Duodenal mucosa (tissue), 2 donors: ENCODE results near the gene IMPG2.

Source experiments
- H3K27ac ChIP-seq: one replicate; pipeline ENCODE4 v1.7.0; 2013; ENCODE audit warnings: low read depth, low read length
- H3K27me3 ChIP-seq, 2 donors: one replicate each; pipeline ENCODE4 v1.7.0; 2013; ENCODE audit warnings: low read length in 2 of 2, control low read depth in 1 of 2; ENCODE audit not compliant: insufficient read depth in 2 of 2, control insufficient read depth in 1 of 2
- H3K36me3 ChIP-seq, 2 donors: one replicate each; pipeline ENCODE4 v1.7.0; 2013; ENCODE audit warnings: low read length in 2 of 2, control low read depth in 1 of 2; ENCODE audit not compliant: insufficient read depth in 2 of 2, control insufficient read depth in 1 of 2
- H3K4me1 ChIP-seq, 2 donors: one replicate each; pipeline ENCODE4 v1.7.0; 2013; ENCODE audit warnings: low read length in 2 of 2, control low read depth in 1 of 2; ENCODE audit not compliant: insufficient read depth in 2 of 2, control insufficient read depth in 1 of 2
- H3K4me3 ChIP-seq, 2 donors: one replicate each; pipeline ENCODE4 v1.7.0; 2013; ENCODE audit warnings: low read length in 2 of 2, low read depth in 1 of 2
- H3K9ac ChIP-seq, 2 donors: one replicate each; pipeline ENCODE4 v1.7.0; 2013; ENCODE audit warnings: low read length in 2 of 2, low read depth in 1 of 2
- H3K9me3 ChIP-seq, 2 donors: one replicate each; pipeline ENCODE4 v1.7.0; 2013; ENCODE audit warnings: low read length in 2 of 2, control low read depth in 1 of 2; ENCODE audit not compliant: control insufficient read depth in 1 of 2

The IMPG2 gene

DNA sequence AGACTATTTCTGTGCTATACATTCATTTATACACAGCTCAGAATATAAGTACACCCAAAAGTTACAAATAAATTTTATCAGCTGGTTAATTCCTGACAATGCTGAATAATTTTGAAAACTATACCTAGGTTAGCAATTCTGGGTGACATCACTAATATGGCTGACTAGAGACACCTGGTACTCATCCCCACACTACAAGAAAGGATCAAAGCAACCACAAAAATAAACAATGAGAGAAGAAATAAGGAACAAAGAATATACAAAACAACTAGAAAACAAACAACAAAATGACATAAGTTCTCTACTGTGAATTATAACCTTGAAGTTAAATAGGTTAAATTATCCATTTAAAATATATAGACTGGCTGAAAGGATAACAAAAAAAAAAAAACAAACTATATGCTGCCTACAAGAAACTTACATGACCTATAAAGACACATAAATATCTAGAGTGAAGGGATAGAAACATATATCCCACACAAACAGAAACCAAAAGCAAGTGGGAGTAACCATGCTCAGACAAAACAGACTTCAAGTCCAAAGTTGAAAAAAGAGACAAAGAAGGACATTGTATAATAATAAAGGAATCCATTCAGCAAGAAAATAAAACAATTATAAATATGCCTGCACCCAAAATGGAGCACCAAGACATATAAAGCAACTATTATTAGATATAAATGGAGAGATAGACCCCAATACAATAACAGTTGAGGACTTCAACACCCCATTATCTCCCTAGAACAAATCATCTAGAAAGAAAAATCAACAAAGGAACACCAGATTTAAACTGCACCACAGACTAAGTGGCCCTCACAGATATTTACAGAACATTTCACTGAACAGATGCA lies 57.8 kb downstream of the IMPG2 start:
- no peaks in the 10 kb centered on the region for H3K36me3 ChIP-seq
- no peak overlapping the region for H3K4me3 ChIP-seq
- no peaks in the 10 kb centered on the region for H3K27me3 ChIP-seq
- peaks cover 0 to 5% of the 10 kb centered on the region in 2 donors for H3K9me3 ChIP-seq
- H3K9ac ChIP-seq: no peak overlapping the region
- no peaks in the 10 kb centered on the region for H3K4me1 ChIP-seq
- no peak overlapping the region for H3K27ac ChIP-seq

DNA sequence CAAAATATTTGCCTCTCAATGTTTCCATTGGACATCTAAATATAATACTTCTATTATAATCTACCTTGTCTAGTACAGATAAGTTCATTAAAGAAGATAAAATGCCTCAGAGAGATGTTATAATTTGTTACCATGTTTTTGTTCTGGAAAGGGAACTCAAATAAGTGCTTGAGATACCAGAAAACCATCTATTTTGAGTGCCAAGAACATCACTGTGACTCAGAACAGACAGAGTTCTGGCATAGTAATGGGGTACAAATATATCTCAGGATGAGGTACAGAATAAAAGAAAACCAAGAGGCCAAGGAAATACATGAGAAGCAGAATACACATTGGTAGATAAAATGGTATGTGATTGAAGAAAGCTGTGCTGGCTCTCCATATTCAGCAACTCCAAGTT lies 58.9 kb downstream of the IMPG2 start:
- no peak overlapping the region for H3K4me3 ChIP-seq
- no peaks in the 10 kb centered on the region for H3K36me3 ChIP-seq
- no peaks in the 10 kb centered on the region for H3K27me3 ChIP-seq
- no peak overlapping the region for H3K27ac ChIP-seq
- no peaks in the 10 kb centered on the region for H3K4me1 ChIP-seq
- no peak overlapping the region for H3K9ac ChIP-seq
- H3K9me3 ChIP-seq: peaks cover 0 to 5% of the 10 kb centered on the region in 2 donors

DNA sequence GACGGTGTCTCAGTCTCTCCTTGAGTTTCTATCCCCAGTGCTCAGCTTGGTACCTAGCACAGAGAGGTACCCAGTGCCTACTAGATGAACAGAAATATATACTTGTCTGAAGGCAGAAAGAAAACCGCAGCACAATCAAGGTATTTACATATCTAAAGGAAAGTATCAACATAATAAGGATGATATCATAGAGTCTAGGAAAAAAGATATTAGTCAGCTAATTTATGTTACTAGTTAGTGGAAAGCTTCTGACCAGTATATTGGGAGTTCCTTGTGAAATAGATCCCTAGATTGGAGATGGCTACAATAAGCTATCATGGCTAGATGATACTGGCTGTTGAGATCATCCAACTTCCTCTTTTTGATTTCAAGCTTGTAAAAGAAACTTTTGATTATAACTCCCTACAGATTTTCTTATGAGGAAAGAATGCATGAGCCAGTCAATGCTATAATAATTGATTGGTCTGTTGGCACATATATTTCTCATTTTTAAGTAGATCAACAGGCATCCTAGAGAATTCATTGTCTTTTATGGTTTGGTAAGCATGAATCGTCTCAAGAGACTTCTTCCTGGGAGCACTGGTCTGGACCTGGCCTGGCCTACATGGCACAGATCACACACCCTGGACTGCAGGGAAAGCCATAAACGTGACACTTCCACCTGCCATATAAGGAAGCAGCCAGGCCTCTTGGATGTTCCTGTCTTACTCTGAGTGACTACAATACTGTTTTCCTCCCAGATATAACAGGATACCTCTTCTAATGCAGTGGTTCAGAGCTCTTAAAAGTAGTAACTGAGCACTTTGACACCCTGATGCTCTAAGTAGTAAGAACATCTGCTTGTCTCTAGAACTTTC lies 60.7 kb downstream of the IMPG2 start:
- no peak overlapping the region for H3K27ac ChIP-seq
- no peaks in the 10 kb centered on the region for H3K27me3 ChIP-seq
- H3K36me3 ChIP-seq: no peaks in the 10 kb centered on the region
- no peak overlapping the region for H3K9ac ChIP-seq
- H3K9me3 ChIP-seq: no peaks in the 10 kb centered on the region
- H3K4me1 ChIP-seq: no peaks in the 10 kb centered on the region
- H3K4me3 ChIP-seq: no peak overlapping the region

DNA sequence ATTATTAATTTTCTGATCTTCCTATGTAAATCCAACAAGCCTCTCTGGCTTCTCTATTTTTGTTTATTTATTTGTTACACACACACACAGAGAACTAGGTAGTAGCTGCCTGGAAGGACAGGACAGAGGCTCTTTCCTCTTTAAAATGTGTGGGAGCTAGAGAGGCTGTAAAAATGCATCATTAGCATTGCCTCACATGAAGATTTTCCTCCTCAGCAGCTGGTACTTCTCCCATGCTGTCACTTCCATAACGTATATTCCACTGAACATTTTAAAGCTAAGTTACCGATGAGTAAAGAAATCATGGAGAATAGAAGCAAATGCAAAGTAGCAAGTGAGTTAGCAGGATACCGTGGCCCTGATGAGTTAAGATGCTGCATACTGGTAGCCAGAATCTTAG lies 63.9 kb downstream of the IMPG2 start:
- Histone ChIP-seq H3K27me3 (no peaks in the 10 kb centered on the region), H3K4me3 (no peak overlapping the region), H3K27ac (no peak overlapping the region), H3K36me3 (no peaks in the 10 kb centered on the region), H3K9ac (no peak overlapping the region), H3K9me3 (no peaks in the 10 kb centered on the region), H3K4me1 (no peaks in the 10 kb centered on the region)

DNA sequence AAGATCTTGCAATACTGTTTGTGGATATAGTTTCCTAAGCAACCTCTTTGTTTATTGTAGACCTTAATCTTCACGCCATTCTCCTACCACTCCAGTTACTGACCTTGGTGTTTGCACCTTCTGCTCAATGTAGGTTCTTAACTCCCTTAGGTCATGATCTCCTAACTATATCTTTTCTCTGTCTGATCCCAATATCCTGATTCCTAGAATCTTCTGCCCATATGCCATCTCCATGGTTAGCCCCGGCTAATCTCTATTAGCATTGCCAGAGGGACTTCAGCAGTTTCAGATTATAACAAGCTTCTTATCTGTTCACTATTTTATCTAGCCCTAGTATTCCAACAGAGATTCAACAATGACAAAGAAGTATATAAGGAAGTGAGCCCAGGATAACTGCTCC lies 64.9 kb downstream of the IMPG2 start:
- no peaks in the 10 kb centered on the region for H3K9me3 ChIP-seq
- no peaks in the 10 kb centered on the region for H3K27me3 ChIP-seq
- H3K36me3 ChIP-seq: no peaks in the 10 kb centered on the region
- no peak overlapping the region for H3K4me3 ChIP-seq
- H3K4me1 ChIP-seq: no peaks in the 10 kb centered on the region
- H3K9ac ChIP-seq: no peak overlapping the region
- H3K27ac ChIP-seq: no peak overlapping the region

DNA sequence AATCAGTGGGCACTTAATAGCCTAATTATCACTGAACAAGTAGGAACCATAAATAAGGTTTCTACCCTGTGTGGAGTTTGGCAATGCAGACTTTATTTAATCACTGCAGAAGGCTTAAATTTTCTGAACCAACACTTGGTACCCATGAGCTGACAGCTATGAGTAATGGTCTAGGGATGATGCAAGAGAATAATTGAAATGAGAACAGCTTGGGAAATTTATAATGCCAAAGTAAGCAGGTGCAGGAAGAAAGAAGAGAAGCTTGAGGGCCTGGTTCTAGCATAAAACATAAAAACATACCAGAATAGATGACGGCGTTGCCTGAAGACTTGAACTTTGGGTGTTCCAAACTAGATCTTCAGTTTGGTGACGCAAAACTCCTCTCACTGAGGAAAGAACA lies 67.0 kb downstream of the IMPG2 start:
- Histone ChIP-seq H3K36me3 (no peaks in the 10 kb centered on the region), H3K27me3 (no peaks in the 10 kb centered on the region), H3K9ac (no peak overlapping the region), H3K4me3 (no peak overlapping the region), H3K27ac (no peak overlapping the region), H3K9me3 (no peaks in the 10 kb centered on the region), H3K4me1 (no peaks in the 10 kb centered on the region)

DNA sequence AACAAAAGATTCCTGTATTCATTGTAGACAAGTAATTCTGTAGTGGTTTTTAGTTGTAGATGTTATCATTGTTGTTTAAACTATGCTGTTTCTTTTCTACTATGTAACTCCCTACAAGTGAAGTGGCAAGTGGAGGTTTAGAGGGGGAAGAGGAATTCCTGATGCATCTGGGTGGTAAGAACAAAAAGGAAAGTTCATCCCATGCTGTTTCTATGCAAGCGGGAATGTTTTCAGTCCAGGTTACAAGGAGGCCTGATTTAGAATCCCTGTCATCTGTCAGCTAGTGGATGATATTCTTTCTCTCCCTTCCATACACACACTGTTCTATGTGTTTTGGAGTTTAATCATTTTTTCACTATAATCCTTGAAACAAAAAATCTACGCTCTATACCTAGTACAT lies 67.4 kb downstream of the IMPG2 start:
- Histone ChIP-seq H3K9ac (no peak overlapping the region), H3K9me3 (no peaks in the 10 kb centered on the region), H3K27ac (no peak overlapping the region), H3K4me3 (no peak overlapping the region), H3K27me3 (no peaks in the 10 kb centered on the region), H3K4me1 (no peaks in the 10 kb centered on the region), H3K36me3 (no peaks in the 10 kb centered on the region)

DNA sequence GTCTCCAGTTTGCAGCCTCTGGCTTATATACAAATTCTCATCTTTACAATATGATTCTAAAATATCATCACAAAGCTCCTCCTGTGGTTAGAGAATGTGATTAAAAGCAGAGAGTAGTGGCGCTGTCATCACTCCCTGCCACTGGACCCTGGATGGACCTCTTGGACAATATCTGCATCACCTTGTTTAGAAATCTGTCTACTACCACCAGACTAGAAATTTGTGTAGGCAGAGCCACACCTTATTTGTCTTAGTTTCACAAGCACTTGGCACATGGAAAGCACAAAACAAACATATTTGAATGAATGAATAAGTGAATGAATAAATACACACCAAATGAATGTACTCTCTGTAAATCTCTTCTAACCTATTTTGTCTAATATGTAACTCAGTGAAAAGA lies 68.1 kb downstream of the IMPG2 start:
- H3K27me3 ChIP-seq: no peaks in the 10 kb centered on the region
- H3K9me3 ChIP-seq: no peaks in the 10 kb centered on the region
- no peaks in the 10 kb centered on the region for H3K36me3 ChIP-seq
- no peak overlapping the region for H3K9ac ChIP-seq
- H3K4me3 ChIP-seq: no peak overlapping the region
- no peaks in the 10 kb centered on the region for H3K4me1 ChIP-seq
- no peak overlapping the region for H3K27ac ChIP-seq

DNA sequence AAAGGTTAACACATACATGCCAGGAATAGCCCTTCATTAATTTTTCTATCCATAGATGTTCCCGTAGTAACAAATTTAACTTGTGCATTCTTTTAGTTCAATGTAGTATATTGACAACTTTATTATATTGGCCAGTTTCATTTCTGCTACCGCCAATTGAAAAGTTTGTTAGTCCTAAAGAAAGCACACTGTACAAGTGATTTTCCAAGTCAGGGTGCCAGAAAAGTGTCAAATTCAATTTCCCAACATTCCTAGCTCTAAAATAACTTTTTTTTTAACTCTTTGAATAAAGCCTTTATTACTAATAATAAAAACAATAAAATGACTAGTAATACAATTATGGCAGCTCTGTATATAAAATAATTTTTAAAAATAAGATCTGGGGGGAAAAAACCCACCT lies 68.9 kb downstream of the IMPG2 start:
- no peaks in the 10 kb centered on the region for H3K27me3 ChIP-seq
- no peak overlapping the region for H3K9ac ChIP-seq
- no peaks in the 10 kb centered on the region for H3K9me3 ChIP-seq
- no peak overlapping the region for H3K4me3 ChIP-seq
- H3K4me1 ChIP-seq: no peaks in the 10 kb centered on the region
- no peaks in the 10 kb centered on the region for H3K36me3 ChIP-seq
- no peak overlapping the region for H3K27ac ChIP-seq

DNA sequence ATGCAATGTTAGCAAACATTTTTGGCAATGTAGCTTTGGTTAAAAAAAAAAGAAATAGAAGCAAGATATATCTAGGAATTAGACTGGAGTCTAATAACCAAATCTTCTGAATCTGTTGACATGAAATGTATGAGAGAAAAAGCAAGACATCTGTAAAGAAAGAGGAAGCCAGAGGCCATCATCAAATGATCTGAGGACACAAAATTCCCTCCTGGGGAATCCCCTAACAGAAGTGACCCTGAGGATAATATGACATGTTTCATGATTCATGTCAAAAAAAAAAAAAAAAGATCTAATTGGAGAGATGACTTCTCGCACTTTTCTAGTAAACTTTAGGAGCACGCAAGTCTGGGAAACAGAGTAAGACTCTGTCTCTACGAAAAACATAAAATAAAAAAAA lies 70.9 kb downstream of the IMPG2 start:
- H3K27me3 ChIP-seq: no peaks in the 10 kb centered on the region
- H3K27ac ChIP-seq: no peak overlapping the region
- no peaks in the 10 kb centered on the region for H3K36me3 ChIP-seq

More for the DNA sequence above, 70.9 kb downstream of the IMPG2 start:
- no peaks in the 10 kb centered on the region for H3K9me3 ChIP-seq
- no peak overlapping the region for H3K9ac ChIP-seq
- no peak overlapping the region for H3K4me3 ChIP-seq
- H3K4me1 ChIP-seq: no peaks in the 10 kb centered on the region
